DND-41 (cell line): ENCODE results near the gene AGR3.
"Not testable (repeated sequence)": the region's sequence is repeated elsewhere in the genome, so short reads cannot be mapped to it uniquely, and the experiment has no call there.

Experiments
- EZH2 ChIP-seq: IDR thresholded peaks from 3 replicates; pipeline ENCODE4 v1.6.1; 2012; ENCODE audit warnings: borderline replicate concordance, low read depth, mild to moderate bottlenecking, moderate library complexity, low read length, inconsistent platforms; ENCODE audit not compliant: severe bottlenecking
- TF ChIP-seq, protein P1 (sequence below): IDR thresholded peaks from 2 replicates; pipeline ENCODE4 v1.5.1; 2012; ENCODE audit warnings: borderline replicate concordance, low read length, moderate library complexity, mild to moderate bottlenecking; ENCODE audit not compliant: poor library complexity, severe bottlenecking; ENCODE audit errors: extremely low read depth

DNA sequence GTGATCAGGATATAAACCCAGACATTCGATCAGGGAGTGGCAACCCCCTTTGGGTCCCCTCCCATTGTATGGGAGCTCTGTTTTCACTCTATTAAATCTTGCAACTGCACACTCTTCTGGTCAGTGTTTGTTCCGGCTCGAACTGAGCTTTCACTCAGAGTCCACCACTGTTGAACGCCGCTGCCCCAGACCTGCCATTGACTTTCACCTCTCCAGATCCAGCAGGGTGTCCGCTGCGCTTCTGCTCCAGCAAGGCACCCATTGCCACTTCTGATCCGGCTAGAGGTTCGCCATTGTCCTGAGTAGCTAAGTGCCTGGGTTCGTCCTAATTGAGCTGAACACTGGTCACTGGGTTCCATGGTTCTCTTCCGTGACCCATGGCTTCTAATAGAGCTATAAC is 28.6 kb downstream of the AGR3 start:
- TF ChIP-seq, protein P1, sequence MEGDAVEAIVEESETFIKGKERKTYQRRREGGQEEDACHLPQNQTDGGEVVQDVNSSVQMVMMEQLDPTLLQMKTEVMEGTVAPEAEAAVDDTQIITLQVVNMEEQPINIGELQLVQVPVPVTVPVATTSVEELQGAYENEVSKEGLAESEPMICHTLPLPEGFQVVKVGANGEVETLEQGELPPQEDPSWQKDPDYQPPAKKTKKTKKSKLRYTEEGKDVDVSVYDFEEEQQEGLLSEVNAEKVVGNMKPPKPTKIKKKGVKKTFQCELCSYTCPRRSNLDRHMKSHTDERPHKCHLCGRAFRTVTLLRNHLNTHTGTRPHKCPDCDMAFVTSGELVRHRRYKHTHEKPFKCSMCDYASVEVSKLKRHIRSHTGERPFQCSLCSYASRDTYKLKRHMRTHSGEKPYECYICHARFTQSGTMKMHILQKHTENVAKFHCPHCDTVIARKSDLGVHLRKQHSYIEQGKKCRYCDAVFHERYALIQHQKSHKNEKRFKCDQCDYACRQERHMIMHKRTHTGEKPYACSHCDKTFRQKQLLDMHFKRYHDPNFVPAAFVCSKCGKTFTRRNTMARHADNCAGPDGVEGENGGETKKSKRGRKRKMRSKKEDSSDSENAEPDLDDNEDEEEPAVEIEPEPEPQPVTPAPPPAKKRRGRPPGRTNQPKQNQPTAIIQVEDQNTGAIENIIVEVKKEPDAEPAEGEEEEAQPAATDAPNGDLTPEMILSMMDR, result not testable (repeated sequence)
- not testable (repeated sequence) for TF ChIP-seq EZH2
